ENCODE data around the gene FOXQ1. TPM values are rescaled to one million over a fixed set of nuclear protein-coding genes. Genes with fewer than 3 reads are reported as not detected.

Gene FOXQ1
- total RNA-seq, 1 donor from 2014 or later = 0.21 TPM

DNA sequence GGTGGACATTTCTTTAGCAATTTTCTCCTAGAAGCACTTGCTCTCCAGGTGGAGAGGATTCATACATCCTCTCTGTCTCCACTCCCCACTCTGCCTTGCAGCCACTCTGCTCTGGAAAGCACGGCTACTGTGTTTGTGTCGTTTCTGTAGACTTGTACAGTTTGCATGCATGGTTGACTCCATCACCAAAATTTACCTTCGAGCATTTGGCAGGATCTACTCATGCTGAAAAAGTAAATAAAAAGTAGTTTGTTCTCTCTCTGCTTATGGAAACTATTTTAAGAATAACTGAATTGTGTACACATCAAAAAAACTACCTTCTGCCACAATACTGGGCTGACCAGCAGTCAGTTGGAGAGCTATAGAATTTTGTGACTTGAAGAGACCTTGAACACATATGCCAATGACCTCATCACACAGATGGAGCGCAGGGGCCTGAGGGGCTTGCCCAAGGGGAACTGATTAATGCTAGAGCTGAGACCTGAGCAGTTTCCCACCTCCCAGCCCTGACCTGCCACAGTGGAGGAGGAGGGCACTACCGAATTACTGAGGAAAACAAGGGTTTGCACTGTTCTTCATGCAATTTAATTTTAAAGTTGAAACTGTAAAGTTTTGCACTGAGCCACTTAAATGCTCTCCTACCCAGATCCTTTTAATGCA, 33.7 kb upstream of the FOXQ1 start:
- no peak for DNase-seq (ENCODE audit: low spot score in 2 of 2)
- Histone ChIP-seq H3K4me1 (no peaks in the 10 kb centered on the region), H3K27me3 (no peaks in the 10 kb centered on the region), H3K9me3 (no peaks in the 10 kb centered on the region), H3K27ac (no peak overlapping the region), H3K36me3 (no peaks in the 10 kb centered on the region), H3K4me3 (no peak overlapping the region)
- TF ChIP-seq, protein P1, sequence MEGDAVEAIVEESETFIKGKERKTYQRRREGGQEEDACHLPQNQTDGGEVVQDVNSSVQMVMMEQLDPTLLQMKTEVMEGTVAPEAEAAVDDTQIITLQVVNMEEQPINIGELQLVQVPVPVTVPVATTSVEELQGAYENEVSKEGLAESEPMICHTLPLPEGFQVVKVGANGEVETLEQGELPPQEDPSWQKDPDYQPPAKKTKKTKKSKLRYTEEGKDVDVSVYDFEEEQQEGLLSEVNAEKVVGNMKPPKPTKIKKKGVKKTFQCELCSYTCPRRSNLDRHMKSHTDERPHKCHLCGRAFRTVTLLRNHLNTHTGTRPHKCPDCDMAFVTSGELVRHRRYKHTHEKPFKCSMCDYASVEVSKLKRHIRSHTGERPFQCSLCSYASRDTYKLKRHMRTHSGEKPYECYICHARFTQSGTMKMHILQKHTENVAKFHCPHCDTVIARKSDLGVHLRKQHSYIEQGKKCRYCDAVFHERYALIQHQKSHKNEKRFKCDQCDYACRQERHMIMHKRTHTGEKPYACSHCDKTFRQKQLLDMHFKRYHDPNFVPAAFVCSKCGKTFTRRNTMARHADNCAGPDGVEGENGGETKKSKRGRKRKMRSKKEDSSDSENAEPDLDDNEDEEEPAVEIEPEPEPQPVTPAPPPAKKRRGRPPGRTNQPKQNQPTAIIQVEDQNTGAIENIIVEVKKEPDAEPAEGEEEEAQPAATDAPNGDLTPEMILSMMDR (IDR thresholded peaks at IDR 0.05) = no peak
- intact Hi-C loops (cut with DNase I) = no loop called here

DNA sequence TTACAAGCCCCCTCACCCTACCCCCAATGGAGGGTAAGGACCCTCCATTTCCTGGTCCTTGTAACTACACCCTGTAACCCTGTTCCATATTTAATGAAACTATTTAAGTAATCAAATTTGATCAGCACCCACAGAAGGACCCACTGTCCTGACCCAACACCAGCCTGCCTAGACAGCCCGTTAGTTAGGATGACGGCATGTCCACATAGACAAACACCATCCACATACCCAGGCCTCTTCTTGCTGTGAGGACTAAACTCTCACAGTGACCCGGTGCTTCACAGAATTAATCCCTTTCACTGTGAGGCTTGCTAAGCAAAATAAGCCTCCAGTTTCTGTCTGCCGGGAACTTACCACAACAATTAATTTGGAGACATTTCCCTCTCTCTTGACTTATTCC, 32.8 kb upstream of the FOXQ1 start:
- no peaks in the 10 kb centered on the region for H3K27me3 ChIP-seq
- no peak overlapping the region for H3K4me3 ChIP-seq
- no peaks in the 10 kb centered on the region for H3K9me3 ChIP-seq
- H3K4me1 ChIP-seq = no peaks in the 10 kb centered on the region
- DNase-seq (ENCODE audit: low spot score in 2 of 2) = no peak
- no peaks in the 10 kb centered on the region for H3K36me3 ChIP-seq
- H3K27ac ChIP-seq = no peak overlapping the region
- TF ChIP-seq, protein P1 (IDR thresholded peaks at IDR 0.05) = no peak
- intact Hi-C loops (cut with DNase I) = no loop called here

DNA sequence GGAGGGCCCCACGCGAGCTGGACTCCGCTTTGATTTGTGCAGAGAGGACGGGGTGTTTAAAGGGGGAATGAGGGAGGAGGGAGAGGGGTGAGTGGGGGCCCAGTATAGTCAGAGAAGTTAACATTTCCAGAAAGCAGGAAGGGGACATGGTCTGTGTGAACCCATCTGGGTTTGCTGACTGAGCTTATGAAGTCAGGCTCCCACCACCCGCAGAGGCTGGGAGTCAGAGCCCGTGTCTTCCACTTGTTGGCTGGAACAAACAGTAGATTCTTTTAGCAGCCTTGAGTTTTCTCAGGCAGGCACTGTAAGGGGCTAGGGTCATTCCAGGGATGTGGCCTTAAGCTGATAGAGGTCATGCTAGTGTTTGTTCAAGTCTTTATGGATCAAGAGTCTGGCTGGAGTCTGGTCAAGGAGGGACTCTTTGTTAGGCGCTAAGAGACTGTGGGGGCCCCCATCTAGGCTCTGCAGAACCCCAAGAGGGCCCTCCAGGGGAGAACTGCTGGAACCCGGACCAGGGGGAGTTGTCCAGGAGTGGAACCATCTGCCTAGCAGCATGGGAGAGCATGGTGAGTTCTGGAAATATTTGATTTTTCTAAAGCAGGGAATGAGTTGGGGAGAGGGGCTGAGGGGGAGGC, 31.1 kb upstream of the FOXQ1 start:
- no peak for DNase-seq (ENCODE audit: low spot score in 2 of 2)
- Histone ChIP-seq H3K27ac (no peak overlapping the region), H3K36me3 (no peaks in the 10 kb centered on the region), H3K4me3 (no peak overlapping the region), H3K9me3 (no peaks in the 10 kb centered on the region), H3K27me3 (no peaks in the 10 kb centered on the region), H3K4me1 (no peaks in the 10 kb centered on the region)
- intact Hi-C loops (cut with DNase I) = no loop called here
- TF ChIP-seq, protein P1 (IDR thresholded peaks at IDR 0.05) = no peak

DNA sequence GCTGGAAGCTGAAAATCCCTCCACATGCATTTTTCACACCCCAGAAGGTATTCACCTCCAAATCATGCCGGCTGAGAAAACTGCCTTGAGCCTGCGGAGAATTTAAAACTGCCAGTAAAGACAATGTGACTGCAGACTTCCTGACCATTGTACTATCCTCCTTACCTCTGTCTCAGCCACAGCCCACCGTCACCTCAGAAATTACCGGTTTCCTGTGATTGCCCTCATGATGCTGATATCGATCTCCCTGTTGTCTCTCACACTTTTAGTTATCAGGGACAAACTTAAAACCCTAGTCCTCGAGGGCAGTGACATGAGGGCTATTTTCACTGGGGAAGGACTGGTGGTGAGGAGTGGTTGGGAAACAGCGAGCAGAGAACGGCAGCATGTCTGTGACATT, 30.2 kb upstream of the FOXQ1 start:
- Histone ChIP-seq H3K36me3 (no peaks in the 10 kb centered on the region), H3K4me3 (no peak overlapping the region), H3K4me1 (no peaks in the 10 kb centered on the region), H3K27ac (no peak overlapping the region), H3K9me3 (no peaks in the 10 kb centered on the region), H3K27me3 (no peaks in the 10 kb centered on the region)
- no peak for DNase-seq (ENCODE audit: low spot score in 2 of 2)
- intact Hi-C loops (cut with DNase I) = no loop called here
- TF ChIP-seq, protein P1 (IDR thresholded peaks at IDR 0.05) = no peak

DNA sequence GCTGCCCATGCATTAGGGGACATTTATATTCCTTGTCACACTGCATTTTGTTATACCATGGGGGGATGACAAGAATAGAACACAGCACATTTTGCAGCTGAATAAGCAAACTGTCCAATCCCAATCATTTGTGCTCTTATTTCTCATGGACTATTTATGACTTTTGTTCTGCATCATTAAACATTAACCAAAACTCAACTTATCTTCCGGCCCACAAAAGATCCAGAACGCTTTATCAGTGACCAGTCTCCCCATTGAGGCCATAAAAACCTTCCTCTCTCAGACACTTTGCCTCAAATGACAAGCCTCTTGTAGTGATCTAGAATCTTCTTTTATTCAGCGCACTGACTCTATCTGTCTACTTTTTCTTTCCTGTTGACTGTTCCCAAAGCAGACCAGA, 28.4 kb upstream of the FOXQ1 start:
- H3K9me3 ChIP-seq = no peaks in the 10 kb centered on the region
- H3K4me3 ChIP-seq = no peak overlapping the region
- no peaks in the 10 kb centered on the region for H3K36me3 ChIP-seq
- no peak for DNase-seq (ENCODE audit: low spot score in 2 of 2)
- H3K4me1 ChIP-seq = no peaks in the 10 kb centered on the region
- no peak overlapping the region for H3K27ac ChIP-seq
- TF ChIP-seq, protein P1 (IDR thresholded peaks at IDR 0.05) = no peak
- H3K27me3 ChIP-seq = no peaks in the 10 kb centered on the region
- intact Hi-C loops (cut with DNase I) = no loop called here
